Left forelimb (tissue), 1 donor: ENCODE results near the gene PYGO2.
"Not testable (repeated sequence)": the region's sequence is repeated elsewhere in the genome, so short reads cannot be mapped to it uniquely, and the experiment has no call there.

Experiments used
- DNase-seq: peaks from one replicate; pipeline ENCODE4 v3.0.0-alpha.2; 2018; ENCODE audit warnings: low spot score

The PYGO2 gene

DNA sequence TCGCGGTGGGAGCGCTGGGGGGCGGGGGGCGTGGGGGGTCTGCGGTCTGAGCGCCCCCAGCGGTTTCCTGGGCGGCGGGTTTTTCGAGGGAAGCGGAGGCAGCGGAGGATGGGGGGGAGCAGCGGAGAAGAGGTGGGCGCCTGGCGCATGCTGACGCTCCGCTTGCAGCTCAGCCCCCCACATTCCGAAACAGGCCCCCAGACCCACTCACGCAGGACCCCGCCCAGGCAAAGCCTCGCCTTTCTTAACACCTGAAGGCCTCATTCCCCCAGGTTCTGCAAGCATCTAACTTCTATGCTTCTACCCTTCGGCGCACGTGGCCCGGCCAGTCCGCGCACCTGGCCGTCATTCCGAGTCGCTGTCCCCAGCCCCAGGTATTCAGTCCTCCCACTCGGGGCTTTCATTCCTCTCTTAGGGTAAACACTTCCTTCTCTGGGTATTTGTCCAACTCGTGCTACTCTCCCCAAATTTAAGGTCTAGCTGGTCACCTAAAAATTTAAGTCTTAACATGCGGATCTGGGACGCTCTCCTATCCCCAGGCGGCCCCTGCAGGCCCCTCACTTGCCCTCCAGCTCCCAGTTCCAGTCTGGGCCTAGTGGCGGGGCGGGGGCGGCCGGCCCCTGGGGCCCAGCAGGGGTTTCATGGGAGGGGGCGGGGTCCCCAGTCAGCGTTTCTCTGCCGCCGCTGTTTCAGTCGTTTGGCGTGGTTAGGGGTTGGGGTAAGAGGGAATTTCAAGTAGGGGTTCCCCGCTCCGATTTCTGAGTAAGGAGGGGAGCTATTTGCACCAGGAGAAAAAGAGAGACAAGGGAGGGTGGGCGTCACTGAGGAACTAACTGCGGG, 38.2 kb upstream of the PYGO2 start:
- no peak for DNase-seq

DNA sequence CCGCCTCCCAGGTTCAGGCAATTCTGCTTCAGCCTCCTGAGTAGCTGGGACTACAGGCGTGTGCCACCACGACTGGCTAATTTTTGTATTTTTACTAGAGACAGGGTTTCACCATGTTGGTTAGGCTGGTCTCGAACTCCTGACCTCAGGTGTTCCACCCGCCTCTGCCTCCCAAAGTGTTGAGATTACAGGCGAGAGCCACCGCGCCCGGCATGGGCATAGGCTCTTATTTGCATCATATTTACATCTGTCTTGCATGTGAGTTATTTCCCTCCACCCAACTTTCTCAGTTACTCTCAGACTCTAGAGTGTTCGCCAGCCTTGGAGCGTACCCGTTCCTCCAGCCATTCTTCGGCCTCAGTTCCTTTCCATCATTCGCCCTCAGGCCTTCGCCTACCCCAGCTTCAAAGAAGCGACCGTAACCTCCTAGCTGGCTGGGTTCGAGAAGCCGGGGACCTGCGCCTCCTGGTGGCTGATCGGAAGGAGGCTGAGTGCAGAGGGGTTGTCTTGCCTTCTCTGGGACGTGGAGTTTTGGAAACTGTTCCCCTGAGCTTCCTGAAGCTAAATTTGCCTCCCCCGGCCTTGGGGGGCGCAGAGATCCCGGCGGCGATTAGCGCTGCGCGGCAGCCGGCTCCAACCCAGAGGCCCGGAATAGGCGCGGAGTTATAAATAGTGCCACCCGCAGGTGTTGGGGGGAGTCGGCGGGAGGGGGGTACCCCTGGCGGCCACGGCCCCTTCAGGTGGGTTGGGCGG, 37.4 kb upstream of the PYGO2 start:
- DNase-seq: peak; percentile 84

DNA sequence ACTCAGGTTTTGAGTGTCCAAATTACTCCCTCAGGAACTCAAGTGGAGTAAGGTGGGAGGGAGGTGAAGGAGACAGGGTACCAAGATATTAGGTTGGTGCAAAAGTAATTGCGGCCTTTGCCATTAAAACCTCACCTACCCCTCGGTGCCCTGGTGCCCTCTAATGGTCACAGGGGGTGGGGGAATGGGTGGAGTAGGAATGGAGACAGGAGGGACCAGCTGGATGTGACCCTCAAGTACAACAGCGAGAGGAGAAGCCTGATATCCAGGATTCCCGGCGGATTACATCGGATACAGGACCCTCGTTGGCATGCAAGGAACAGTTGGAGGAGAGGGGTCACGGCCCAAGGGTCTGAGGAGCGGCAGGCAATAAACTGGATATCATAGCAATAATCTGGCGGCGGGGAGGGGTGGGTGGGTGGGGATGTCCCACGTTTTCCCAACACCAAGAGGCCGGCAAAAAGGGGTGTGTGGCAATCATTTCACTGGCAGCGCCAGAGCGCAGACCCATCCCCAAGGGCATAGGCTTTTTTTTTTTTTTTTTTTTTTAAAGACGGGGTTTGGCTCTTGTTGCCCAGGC, 36.7 kb upstream of the PYGO2 start:
- no peak for DNase-seq

DNA sequence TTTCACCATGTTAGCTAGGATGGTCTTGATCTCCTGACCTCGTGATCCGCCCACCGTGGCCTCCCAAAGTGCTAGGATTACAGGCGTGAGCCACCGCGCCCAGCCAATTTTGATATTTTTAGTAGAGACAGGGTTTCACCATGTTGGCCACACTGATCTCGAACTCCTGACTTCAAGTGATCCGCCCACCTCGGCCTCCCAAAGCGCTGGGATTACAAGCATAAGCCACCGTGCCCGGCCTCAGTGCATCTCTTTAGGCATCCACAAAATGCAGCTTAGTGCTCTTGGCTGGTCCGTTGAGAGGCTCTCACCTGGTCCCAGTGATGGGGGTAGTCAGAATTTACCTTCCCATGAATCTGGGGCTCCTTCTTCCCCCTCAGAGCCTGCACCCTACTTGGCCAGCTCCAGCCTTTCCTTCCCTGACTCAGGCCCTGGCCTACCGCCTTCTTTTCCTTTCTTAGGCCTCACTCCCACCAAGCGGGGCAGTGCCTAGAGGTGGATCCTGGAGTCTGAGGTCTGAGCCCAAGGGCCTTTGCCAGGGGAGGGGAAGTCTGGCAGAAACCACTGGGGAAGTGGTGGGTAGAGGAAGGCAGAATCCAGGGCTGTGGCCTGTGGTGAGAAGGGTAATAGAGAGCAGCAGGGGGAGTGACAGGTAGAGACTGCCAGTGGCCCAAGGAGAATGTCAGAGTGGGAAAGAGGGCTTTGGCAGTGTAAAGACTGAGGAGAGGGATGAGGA, 35.6 kb upstream of the PYGO2 start:
- no peak for DNase-seq

DNA sequence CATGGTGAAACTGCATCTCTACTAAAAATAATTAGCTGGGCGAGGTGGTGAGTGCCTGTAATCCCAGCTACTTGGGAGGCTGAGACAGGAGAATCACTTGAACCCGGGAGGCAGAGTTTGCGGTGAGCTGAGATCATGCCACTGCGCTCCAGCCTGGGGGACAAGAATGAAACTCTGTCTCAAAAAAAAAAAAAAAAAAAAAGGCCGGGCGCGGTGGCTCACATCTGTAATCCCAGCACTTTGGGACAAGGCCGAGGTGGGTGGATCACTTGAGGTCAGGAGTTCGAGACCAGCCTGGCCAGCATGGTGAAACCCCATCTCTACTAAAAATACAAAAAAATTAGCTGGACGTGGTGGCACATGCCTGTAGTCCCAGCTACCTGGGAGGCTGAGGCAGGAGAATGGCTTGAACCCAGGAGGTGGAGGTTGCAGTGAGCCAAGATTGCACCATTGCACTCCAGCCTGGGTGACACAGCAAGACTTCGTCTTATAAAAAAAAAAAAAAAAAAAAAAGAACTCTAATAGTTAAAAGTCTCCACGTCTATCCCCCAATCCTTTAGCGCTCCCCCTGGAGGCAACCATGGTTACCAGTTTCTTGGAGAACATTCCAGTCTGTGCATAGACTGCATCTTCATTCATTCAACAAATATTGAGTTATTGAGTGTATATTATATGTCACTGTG, 33.9 kb upstream of the PYGO2 start:
- DNase-seq: not testable (repeated sequence)

DNA sequence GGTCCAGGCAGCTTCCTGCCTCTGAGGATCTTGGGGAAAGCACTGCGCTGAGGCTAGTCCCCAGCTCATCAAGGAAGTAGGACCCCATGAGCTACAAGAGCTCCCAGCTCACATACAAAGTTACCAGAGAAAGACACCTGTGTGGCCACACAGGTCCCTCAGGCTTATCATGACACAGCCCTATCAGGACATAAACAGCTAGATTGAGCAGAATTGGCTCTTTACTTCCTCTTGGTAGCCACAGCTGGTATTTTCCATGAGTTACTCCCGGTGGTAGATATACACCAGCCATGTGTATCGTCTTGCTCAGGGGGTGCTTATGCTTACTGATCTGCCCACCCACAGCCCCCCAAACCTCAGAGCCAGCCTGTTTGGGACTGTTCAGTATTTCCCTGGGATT, 33.0 kb upstream of the PYGO2 start:
- no peak for DNase-seq

DNA sequence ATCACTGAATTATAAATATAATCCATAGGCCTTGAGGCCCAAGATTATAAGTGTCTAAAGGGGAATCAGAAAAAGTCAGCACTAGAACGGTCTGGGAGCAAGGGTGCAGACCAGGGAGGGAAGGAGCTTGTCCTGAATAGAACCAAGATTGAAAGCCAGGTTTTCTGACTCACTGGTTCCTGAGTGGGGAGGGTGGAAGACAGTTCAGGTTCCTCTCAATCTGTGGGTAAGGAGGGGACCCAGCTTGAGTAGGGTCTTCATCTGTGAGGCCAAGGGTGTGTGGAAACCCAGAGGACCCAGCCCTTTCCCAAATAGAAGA, 32.6 kb upstream of the PYGO2 start:
- DNase-seq: no peak

DNA sequence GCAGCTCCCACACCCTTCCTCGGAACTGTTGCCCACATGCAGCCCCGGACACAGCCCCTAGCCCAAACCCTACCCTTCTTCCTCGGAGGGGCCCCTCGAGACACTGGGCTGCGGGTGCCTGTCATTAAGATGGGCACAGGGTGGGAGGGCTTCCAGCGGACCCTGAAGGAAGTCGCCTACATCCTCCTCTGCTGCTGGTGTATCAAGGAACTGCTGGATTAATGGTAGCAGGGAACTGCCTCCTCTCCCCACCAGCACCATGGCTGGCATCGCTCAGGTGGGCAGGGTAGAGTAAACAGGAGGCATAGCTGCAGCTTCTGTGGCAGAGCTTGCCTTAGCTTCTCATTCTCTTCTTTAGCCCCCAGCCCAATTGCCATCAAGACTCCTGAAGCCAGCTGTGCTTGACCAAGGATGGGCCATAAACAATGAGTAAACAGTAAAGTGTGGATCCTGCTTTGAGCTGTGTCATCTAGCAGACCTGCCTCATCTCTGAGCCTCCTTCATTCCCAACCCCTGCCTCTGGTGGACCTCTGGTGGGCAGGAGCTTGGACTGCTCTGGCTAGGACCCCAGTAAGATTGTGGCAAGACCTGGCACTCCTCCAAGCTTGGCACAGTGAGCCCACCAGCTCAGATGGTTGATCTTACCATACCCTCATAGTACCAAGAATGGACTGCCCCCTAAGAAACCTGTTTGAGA, 32.1 kb upstream of the PYGO2 start, which contains the start of gene LENEP:
TSS of gene LENEP (plus strand) at position 15 of the 697 bp plus-strand sequence. CDS start at position 37, 22 bp downstream.
- DNase-seq: no peak

DNA sequence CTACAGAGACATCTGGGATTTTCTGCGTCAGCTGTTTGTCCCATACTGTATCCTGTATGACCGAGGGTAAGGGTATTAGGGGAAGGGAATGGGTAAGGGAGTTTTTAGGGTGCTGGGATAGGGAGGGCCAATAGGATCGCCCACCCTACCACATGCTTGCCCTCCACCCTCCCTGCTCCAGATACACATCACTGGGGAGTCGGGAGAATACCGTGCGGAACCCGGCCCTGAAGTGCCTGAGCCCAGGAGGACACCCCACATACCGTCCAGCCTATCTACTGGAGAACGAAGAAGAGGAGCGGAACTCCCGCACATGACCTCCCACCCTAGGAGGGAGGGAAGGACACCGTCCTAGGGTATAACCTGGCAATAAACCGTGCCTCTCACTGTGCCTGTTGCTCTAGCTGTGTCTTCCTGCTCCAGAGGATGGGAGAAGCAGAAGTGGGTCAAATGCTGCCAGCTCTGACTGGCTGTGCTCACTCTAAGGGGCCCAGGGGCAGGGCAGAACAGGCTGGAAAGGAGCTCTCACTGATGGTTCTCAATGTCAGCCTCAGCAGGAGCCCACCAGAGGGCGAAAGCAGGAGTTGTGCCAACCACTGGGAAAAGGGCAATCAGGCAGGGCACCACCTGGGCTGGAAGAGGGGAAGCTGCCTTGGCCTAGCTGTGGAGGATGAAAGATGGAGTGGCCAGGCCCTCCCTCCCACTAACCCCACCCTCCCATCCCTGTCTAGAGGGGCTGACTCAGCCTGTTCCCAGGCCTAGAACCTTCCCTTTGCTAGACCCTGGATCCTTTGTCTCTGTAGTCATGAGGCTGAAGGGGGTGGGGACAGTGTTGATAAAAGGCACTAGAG, 31.4 kb upstream of the PYGO2 start:
- no peak for DNase-seq

DNA sequence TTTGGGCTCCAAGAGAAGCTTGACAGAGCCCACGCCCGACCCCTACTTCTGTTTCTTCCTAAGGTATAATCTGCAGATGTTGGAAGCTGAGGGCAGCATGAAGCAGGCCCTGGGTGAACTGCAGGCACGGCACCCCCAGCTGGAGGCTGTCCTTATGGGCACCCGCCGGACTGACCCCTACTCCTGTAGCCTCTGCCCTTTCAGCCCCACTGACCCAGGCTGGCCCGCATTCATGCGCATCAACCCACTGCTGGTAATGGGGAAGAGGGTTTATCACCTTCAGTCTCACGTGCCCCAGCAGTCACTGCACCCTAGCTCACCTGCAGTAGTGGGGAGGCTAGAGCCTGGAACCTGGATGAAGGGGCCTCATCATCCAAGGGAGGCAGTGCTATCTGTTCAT, 28.7 kb upstream of the PYGO2 start:
- DNase-seq: no peak

DNA sequence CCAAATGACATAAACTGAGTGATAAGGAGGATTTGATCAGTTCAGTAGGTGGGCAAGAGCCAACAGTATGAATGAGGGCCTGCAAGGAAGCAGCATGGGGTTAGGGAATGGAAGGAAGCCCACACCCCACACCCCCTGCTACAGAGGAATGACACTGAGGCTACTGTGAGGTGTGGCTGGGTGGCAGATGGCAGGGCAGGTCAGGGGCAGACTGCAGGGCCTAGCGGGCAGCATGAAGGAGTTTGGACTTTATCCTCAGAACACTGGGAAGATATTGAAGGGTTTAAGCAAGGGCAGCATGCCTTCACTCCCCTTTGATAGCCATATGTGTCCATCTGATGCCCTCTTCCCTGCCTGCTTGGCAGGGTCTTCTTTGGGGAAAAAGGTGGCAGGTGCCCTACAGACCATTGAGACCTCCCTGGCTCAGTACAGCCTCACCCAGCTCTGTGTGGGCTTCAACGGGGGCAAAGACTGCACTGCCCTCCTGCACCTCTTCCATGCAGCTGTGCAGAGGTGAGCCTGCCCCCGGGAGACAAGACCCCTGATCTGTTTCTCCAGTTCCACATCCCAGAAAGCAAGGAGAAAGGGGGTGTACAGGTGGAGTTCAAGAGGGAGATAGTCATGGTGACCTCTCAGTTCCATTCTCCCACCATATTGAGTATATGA, 27.7 kb upstream of the PYGO2 start:
- no peak for DNase-seq

DNA sequence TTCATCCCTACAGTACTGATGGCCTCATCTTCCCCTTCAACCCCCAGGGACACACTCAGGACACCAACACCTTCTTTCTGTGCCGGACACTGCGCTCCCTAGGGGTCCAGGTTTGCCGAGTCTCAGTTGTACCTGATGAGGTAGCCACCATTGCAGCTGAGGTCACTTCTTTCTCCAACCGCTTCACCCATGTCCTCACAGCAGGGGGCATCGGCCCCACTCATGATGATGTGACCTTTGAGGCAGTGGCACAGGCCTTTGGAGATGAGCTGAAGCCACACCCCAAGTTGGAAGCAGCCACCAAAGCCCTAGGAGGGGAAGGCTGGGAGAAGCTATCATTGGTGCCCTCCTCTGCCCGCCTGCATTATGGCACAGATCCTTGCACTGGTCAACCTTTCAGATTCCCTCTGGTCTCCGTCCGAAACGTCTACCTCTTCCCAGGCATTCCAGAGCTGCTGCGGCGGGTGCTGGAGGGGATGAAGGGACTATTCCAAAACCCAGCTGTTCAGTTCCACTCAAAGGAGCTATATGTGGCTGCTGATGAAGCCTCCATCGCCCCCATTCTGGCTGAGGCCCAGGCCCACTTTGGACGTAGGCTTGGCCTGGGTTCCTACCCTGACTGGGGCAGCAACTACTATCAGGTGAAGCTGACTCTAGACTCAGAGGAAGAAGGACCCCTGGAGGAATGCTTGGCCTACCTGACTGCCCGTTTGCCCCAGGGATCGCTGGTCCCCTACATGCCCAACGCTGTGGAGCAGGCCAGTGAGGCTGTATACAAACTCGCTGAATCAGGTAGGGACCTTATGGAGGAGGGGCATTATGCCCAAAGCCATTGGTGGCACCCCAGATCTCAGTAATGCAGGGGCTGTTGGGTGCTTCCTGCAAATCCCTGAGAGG, 26.7 kb upstream of the PYGO2 start:
- DNase-seq: no peak

DNA sequence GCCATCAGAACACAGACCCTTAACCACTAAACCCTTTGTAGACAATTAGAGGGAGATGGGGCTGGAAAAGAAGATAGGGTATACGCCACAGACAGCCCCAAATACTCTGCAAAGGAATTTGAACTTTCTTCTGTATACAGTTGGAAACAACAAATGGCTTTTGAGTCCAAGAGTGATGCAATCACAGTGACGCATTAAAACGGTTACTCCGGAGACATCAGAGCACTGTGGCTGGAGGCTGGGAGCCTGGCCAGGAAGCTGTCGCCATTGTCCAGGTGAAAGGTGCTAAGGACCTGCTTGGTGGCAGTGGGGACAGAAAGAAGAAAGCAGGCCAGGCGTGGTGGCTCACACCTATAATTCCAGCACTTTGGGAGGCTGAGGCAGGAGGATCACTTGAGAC, 25.7 kb upstream of the PYGO2 start:
- DNase-seq: no peak

DNA sequence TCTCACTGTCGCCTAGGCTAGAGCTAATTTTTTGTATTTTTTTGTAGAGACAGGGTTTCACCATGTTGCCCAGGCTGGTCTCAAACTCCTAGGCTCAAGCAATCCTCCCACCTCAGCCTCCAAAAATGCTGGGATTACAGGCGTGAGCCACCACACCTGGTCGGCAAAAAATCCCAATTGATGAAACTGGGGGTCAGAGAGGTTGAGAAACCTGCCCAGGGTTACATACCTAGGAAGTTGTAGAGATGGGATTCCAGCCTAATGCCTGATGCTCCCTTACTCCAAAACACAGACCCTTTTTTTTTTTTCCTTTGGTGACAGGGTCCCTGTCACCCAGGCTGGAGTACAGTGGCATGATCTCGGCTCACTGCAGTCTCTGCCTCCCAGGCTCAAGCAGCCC, 25.2 kb upstream of the PYGO2 start:
- not testable (repeated sequence) for DNase-seq

DNA sequence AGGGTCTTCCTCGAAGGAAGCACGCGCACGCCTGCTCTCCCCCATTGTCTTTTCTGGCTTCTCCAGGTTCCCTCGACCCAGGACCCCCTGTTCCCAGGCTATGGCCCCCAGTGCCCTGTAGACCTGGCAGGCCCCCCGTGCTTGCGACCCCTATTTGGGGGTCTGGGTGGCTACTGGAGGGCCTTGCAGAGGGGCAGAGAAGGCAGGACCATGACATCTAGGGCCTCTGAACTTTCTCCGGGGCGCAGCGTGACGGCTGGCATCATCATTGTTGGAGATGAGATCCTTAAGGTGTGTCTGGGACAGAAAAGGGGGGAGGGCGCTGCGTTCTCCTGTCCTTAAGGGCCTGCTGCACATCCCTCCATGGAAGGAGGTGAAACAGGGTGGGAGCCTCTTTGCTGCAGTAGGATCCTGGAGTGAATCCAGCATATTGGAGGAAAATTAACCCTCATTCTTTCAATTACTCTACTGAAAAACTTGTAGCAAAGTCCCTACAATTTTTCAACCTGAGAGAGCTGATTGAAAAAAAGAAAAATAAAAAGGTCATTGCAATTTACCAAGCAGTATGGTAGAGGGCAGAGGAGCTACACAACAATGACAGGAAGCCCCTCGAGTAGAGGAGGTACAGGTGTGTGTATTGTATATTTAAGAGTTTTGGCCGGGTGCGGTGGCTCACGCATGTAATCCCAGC, 22.3 kb upstream of the PYGO2 start:
- no peak for DNase-seq

DNA sequence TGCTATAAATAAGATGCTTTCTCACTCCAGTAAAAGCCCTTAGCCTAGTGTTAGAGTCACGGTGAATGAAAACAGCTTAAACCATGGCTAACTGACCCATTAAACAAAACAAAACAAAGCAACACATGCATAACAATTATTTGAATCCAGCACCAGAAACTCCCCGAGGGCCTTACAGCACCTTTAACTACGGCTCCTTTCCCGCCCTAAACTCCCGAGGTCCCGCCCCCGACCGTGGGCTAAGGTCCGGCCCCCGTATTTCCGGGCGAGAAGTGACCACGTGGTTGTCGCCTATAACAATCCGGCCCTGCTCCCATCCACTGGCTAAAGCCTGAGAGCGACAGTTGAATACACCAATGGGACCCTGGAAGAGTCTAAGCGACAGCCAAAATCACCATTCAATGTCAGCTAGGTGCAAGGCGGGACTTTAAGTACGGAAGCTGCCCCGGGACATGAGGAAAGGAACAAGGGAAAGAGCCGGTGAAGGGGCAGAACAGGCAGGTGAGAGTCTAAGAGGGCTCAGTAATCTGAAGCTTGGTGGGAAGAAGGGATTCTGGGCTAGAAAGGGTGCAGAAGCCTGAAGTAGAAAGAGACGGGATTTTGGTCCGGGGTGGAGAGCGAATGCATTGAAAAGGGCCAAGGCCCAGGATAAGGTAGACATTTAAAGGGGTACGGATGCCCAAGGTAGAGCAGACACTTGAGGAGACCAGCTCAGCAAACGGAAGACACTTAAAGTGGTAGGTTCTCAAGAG, 21.5 kb upstream of the PYGO2 start, which contains the start of gene FLAD1:
TSS of gene FLAD1 (plus strand) at position 448 of the 752 bp plus-strand sequence. CDS start 351 bp downstream, outside the sequence.
- peak; percentile 92 for DNase-seq

DNA sequence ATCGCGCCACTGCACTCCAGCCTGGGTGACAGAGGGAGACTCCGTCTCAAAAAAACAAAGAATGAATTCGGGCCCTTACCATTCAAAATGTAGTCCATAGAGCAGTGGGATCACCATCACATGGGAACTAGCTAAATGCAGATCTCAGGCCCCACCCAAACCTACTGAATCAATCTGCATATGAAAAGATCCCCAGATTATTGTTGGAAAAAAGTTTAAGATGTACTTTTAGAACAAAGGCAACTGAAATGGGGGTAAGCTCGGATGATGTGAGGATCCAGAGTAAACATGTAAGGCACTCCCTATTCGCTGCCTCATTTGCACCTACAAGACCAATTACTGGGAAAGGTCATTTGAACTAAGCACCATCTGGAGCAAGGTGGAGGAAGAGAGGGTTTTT, 20.8 kb upstream of the PYGO2 start:
- DNase-seq: no peak
